HG03457 (cell line): ENCODE data around the gene PTPN7.
"Not testable (repeated sequence)": the region's sequence is repeated elsewhere in the genome, so short reads cannot be mapped to it uniquely, and the experiment has no call there.

Experiments
- ATAC-seq: cut with Tn5 transposase; IDR thresholded peaks from one replicate; pipeline ENCODE4 v1.9.1; 2021; ENCODE audit warnings: moderate number of reproducible peaks; ENCODE audit not compliant: unreplicated experiment

Gene PTPN7

GRCh38 chr1:202133001-202133400 lies 27.4 kb downstream of the PTPN7 start:
- ATAC-seq = no peak

DNA sequence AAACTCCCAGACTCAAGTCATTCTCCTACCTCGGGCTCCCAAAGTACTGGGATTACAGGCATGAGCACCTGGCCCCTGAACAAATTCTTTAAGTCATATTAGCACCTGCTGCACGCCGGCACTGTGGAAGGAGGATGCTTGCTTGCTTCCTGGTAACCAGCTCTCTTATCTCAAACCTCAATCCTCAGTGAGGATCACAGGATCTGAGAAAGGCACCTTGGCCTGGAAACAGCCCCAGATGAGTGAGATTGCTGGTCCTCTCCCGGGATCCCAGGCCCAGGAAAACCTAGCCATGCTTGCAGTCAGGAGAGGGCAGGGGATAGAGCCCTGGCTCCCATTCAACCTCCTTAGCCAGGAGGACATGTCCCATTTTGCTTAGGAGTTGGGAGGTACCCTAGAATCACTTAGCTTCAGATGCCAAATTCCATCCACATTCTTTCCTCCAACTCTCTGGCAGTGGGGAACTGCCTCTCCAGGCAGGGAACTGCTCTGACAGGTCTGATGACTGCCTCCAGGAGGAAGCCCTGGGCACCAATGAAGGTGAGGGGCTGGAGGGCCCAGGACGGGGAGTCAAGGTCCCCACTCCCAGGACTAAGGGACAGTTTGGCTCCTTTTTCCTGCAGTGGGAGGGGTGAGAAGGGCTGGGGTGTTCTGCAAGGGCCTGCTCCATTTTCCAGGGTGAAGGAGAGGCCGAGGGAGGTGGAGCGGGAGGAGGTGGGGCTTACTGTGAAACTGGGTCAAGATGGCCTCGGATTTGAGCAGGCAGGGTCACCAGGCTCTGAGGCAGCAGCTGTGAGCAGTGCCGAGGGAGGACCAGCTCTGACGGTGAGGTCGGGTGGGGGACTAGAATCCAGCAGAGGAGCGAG lies 28.2 kb downstream of the PTPN7 start:
- no peak for ATAC-seq

DNA sequence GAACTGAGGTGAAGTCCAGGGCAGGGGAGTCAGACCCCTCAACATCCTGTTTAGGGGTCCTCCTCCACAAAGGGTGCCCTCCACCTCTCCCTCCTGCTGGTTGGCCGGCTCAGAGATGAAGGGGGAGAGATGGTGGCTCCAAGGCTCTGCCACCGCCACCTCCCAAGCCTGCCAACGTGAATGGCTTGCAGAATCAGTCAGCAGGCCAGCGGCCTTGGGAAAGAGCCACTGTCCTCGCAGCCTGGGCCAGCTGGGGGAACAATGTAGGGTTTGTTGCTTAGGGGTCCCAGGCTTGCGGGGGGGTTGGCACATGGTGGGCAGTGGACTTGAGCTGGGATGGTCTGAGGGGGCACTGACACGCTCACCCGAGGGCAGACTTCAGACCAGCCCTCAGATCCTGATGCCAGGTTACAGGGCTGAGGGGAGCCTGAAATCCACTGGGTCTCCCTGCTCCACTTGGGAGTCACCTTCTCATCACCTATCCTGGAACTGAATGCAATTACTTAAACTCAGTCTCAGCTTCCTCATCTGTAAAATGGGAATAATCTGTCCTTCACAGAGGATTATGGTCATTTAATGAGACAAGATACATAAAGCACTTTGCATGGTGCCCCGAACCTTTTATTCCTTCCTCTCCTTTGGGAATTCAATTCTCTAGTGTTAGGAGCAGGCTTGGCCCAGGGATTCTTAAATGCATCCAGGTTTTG lies 29.4 kb downstream of the PTPN7 start:
- ATAC-seq = no peak

- no peak for ATAC-seq
Observed at GRCh38 chr1:202130297-202130721, 30.1 kb downstream of the PTPN7 start.

GRCh38 chr1:202129453-202130296 lies 30.7 kb downstream of the PTPN7 start:
- ATAC-seq = no peak

GRCh38 chr1:202127836-202128622 lies 32.4 kb downstream of the PTPN7 start:
- no peak for ATAC-seq

GRCh38 chr1:202127061-202127460 lies 33.3 kb downstream of the PTPN7 start:
- ATAC-seq = no peak

DNA sequence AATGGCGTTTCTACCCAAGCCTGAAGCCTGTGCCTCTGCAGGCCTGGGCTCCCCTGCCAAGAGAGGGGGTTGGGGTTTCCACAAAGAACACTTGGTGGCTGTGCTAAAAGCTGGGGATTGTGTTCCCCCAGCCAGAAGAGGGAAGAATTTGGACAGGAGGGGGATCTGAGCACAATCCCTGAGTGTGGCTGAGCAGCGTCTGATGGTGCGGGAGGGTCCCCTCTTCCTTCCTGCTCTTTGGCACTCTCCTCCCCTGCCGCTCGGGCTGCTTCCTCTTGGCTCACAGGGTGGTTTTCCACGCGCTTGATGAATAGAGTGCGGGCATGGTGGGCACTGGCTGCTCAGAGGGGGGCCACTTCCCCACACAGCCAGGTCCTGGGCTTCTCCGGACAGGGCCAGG lies 34.0 kb downstream of the PTPN7 start:
- no peak for ATAC-seq

GRCh38 chr1:202125611-202126010 lies 34.8 kb downstream of the PTPN7 start:
- ATAC-seq = no peak

- ATAC-seq = no peak
Observed at GRCh38 chr1:202124142-202124541, 36.3 kb downstream of the PTPN7 start.

GRCh38 chr1:202123336-202123813 lies 37.0 kb downstream of the PTPN7 start:
- no peak for ATAC-seq

DNA sequence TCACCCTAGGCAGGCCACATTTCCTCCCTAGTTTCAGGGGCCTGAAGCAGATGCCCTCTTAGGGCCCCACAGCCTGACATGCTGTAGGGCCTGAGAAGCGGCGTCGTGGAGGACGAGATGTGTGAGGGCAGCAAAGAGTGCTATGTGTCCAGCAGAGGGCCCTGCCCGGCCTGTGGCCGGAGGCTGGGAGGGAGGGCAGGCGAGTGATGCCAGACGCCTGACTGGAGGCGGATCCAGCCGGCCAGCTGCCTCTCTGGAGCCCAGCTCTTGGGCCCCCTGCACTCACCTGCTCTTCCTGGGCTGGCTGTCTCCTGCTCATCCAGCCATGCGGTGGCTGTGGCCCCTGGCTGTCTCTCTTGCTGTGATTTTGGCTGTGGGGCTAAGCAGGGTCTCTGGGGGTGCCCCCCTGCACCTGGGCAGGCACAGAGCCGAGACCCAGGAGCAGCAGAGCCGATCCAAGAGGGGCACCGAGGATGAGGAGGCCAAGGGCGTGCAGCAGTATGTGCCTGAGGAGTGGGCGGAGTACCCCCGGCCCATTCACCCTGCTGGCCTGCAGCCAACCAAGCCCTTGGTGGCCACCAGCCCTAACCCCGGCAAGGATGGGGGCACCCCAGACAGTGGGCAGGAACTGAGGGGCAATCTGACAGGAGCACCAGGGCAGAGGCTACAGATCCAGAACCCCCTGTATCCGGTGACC lies 37.6 kb downstream of the PTPN7 start, which contains the start of gene GPR37L1:
Gene GPR37L1, plus strand, starts transcription at position 279 of the 697 bp plus-strand sequence. Its CDS starts 47 bp downstream, at position 326.
- ATAC-seq = no peak

DNA sequence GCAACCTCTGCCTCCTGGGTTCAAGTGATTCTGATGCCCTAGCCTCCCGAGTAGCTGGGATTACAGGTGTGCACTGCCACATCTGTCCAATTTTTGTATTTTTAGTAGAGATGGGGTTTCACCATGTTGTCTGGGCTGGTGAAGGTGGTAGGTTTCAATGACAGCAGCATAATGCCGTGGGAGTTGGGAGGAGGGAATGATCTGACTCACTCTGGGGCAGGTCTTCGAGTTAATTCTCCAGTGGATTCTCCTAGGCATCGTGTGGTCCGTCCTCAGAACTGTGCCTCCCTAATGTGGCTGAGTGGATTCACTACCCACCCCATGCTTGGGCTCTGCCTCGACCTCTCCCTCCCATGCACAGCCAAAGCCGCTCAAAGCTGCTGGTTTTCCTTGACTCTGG lies 39.4 kb downstream of the PTPN7 start:
- ATAC-seq = no peak

DNA sequence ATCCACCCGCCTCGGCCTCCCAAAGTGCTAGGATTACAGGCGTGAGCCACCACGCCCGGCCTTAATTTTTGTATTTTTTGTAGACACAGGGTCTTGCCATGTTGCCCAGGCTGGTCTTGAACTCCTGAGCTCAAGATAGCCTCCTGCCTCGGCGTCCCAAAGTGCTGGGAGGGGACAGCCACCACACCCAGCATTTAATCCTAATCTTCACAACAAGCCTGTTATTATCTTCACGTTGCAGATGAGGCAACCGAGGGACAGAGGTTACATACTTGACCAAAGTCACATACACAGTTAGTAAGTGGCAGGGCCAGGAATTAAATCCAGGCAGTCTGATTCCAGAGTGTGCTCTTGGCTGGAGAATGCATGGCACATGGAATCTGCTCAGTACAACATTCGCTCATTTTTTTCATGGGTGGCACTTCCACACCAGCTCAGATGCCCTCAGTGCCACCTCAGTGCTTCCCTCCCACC lies 42.5 kb downstream of the PTPN7 start:
- ATAC-seq = no peak

DNA sequence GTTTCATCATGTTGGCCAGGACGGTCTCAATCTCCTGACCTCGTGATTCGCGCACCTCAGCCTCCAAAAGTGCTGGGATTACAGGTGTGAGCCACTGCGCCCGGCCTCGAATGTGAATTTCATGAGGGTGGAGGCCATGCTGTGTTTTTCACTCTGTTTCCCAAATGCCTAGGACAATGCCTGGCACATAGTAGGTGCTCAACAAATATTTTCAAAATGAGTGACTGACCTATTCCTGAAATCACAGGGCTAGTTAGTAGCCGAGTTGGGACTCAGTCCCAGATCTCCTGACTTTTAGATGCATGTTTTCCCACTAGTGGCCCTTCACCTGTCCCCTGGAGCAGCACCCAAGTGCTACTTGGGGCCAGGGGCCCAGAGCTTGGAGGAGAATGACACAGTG lies 44.1 kb downstream of the PTPN7 start:
- no peak for ATAC-seq

GRCh38 chr1:202113690-202114300 lies 46.6 kb downstream of the PTPN7 start:
- ATAC-seq = no peak

GRCh38 chr1:202112859-202113689 lies 47.3 kb downstream of the PTPN7 start:
- no peak for ATAC-seq

DNA sequence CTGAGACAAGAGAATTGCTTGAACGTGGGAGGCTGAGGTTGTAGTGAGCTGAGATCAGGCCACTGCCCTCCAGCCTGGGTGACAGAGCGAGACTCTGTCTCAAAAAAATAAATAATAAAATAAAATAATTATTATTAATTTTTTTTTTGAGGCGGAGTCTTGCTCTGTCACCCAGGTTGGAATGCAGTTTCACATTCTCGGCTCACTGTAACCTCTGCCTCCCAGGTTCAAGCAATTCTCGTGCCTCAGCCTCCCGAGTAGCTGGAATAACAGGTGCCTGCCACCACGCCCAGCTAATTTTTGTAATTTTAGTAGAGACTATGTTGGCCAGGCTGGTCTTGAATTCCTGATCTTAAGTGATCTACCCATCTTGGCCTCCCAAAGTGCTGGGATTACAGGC lies 48.8 kb downstream of the PTPN7 start:
- not testable (repeated sequence) for ATAC-seq
